NCI-H2029 (cell line): ENCODE measurements around the gene DDC.
"Not testable (repeated sequence)": the region's sequence is repeated elsewhere in the genome, so short reads cannot be mapped to it uniquely, and the experiment has no call there.

Source experiments
- DNase-seq: peaks from one replicate; lab custom pipeline; 2025; lab: John Stamatoyannopoulos, UW

Gene DDC

GRCh38 chr7:50486512-50486911, 78.7 kb downstream of the DDC start:
- DNase-seq, result no peak

GRCh38 chr7:50481867-50482266, 83.3 kb downstream of the DDC start:
- DNase-seq, result no peak

GRCh38 chr7:50480797-50481196, 84.4 kb downstream of the DDC start:
- no peak for DNase-seq

GRCh38 chr7:50479743-50480517, 85.3 kb downstream of the DDC start:
- DNase-seq, result peak; percentile 75

GRCh38 chr7:50477640-50478039, 87.6 kb downstream of the DDC start:
- DNase-seq, result peak; percentile 80

- DNase-seq, result no peak
Observed at GRCh38 chr7:50476953-50477625, 88.1 kb downstream of the DDC start.

- DNase-seq, result no peak
Observed at GRCh38 chr7:50475340-50475739, 89.9 kb downstream of the DDC start.

GRCh38 chr7:50474382-50475160, 90.6 kb downstream of the DDC start:
- no peak for DNase-seq

- DNase-seq, result no peak
Observed at GRCh38 chr7:50473531-50473930, 91.7 kb downstream of the DDC start.

- no peak for DNase-seq
Observed at GRCh38 chr7:50472427-50472826, 92.8 kb downstream of the DDC start.

- no peak for DNase-seq
Observed at GRCh38 chr7:50471970-50472369, 93.2 kb downstream of the DDC start.

GRCh38 chr7:50470250-50471163, 94.7 kb downstream of the DDC start:
- DNase-seq, result no peak

- no peak for DNase-seq
Observed at GRCh38 chr7:50469181-50469580, 96.0 kb downstream of the DDC start.

- DNase-seq, result peak; percentile 28
Observed at GRCh38 chr7:50467817-50468610, 97.2 kb downstream of the DDC start.

GRCh38 chr7:50466815-50467585, 98.2 kb downstream of the DDC start:
- DNase-seq, result no peak

GRCh38 chr7:50463035-50463434, 102.2 kb downstream of the DDC start:
- no peak for DNase-seq

GRCh38 chr7:50462361-50462760, 102.8 kb downstream of the DDC start:
- no peak for DNase-seq

GRCh38 chr7:50461695-50462094, 103.5 kb downstream of the DDC start:
- DNase-seq, result no peak

GRCh38 chr7:50459183-50459582, 106.0 kb downstream of the DDC start:
- DNase-seq, result not testable (repeated sequence)

GRCh38 chr7:50458651-50459050, 106.6 kb downstream of the DDC start:
- DNase-seq, result not testable (repeated sequence)
